Activated B cell treated with CpG ODN at 0.5 μM for 24 hours (primary cell): ENCODE results near the gene SPATA24. TPM values are rescaled to one million over a fixed set of nuclear protein-coding genes. Genes with fewer than 3 reads are reported as not detected.
"Not testable (repeated sequence)": the region's sequence is repeated elsewhere in the genome, so short reads cannot be mapped to it uniquely, and the experiment has no call there.

ENCODE experiments used
- ATAC-seq: fragments of 200-7000 bp; cut with Tn5 transposase; one replicate; pipeline ENCODE4 v1.10.0; 2021; ENCODE audit warnings: low read depth, mild to moderate bottlenecking, moderate library complexity
- CTCF ChIA-PET: fragments of 350-600 bp; sonication (Branson Sonifier 250); formaldehyde crosslinking; loops from one replicate; lab custom pipeline; 2021; ENCODE audit warnings: antibody characterized with exemption; lab: Charles Lee
- POLR2A ChIA-PET: fragments of 350-600 bp; sonication (Branson Sonifier 250); formaldehyde crosslinking; loops from one replicate; lab custom pipeline; 2021; ENCODE audit warnings: antibody characterized with exemption; lab: Charles Lee
- DNase-seq: peaks from one replicate; pipeline ENCODE4 v3.0.0; 2022
- H3K27ac Mint-ChIP-seq: one replicate; pipeline ENCODE4 v1.8.0; 2020; ENCODE audit warnings: mixed read lengths
- H3K27me3 Mint-ChIP-seq: one replicate; pipeline ENCODE4 v1.8.0; 2021; ENCODE audit warnings: mixed read lengths
- H3K36me3 Mint-ChIP-seq: one replicate; pipeline ENCODE4 v1.8.0; 2021; ENCODE audit warnings: low read depth, mixed read lengths
- H3K4me1 Mint-ChIP-seq: one replicate; pipeline ENCODE4 v1.8.0; 2021; ENCODE audit warnings: mixed read lengths
- H3K4me3 Mint-ChIP-seq: one replicate; pipeline ENCODE4 v1.8.0; 2020; ENCODE audit warnings: mild to moderate bottlenecking, mixed read lengths
- H3K9me3 Mint-ChIP-seq: one replicate; pipeline ENCODE4 v1.8.0; 2020; ENCODE audit warnings: mixed read lengths
- intact Hi-C: fragments of 100-400 bp; cut with micrococcal nuclease; formaldehyde crosslinking; loops from one replicate; pipeline ENCODE4 v1.15.1; 2024
- total RNA-seq: library from RNA; stranded (reverse); gene quantifications from 2 replicates; pipeline ENCODE4 v1.2.3, GENCODE V29; 2022
- TF ChIP-seq, protein P1 (sequence below): fragments of 200-600 bp; IDR thresholded peaks from one replicate; pipeline ENCODE4 v1.8.0; 2022; ENCODE audit warnings: antibody characterized with exemption, mild to moderate bottlenecking

SPATA24 gene
- total RNA-seq, 1 donor from 2014 or later: 6.4 TPM

DNA sequence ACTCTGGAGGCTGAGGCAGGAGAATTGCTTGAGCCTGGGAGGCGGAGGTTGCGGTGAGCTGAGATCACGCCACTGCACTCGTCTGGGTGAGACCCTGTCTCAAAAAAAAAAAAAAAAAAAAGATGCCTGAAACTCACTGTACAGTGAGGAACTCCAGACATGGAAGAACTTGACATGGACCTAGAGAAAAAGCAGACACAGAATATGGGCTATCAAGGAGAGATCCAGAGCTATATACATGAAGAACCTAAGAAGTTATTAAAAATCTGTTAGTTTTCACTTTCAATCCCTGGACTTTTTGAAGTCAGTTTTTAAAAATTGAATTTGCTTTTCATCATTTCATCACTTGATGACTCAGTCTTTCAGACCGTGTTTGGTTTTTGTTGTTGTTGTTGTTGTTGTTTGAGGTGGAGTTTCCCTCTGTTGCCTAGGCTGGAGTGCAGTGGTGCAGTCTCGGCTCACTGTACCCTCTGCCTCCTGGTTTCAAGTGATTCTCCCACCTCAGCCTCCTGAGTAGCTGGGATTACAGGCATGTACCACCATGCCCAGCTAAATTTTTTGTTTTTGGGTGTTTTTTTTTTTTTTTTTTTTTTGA lies 42.0 kb downstream of the SPATA24 start:
- peaks cover 54% of the 10 kb centered on the region for H3K36me3 Mint-ChIP-seq
- H3K27ac Mint-ChIP-seq: no peak overlapping the region
- H3K27me3 Mint-ChIP-seq: no peaks in the 10 kb centered on the region
- intact Hi-C loops: no loop called here
- POLR2A ChIA-PET: interaction anchor here (0.6 to 0.7 kb wide), 3 partner anchors 26 to 88 kb away, joined by 7 to 8 read pairs (median 7); partner anchors contain the start of gene SPATA24
- CTCF ChIA-PET: no interaction called here
- TF ChIP-seq, protein P1, sequence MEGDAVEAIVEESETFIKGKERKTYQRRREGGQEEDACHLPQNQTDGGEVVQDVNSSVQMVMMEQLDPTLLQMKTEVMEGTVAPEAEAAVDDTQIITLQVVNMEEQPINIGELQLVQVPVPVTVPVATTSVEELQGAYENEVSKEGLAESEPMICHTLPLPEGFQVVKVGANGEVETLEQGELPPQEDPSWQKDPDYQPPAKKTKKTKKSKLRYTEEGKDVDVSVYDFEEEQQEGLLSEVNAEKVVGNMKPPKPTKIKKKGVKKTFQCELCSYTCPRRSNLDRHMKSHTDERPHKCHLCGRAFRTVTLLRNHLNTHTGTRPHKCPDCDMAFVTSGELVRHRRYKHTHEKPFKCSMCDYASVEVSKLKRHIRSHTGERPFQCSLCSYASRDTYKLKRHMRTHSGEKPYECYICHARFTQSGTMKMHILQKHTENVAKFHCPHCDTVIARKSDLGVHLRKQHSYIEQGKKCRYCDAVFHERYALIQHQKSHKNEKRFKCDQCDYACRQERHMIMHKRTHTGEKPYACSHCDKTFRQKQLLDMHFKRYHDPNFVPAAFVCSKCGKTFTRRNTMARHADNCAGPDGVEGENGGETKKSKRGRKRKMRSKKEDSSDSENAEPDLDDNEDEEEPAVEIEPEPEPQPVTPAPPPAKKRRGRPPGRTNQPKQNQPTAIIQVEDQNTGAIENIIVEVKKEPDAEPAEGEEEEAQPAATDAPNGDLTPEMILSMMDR: no peak
- no peak for DNase-seq
- no peaks in the 10 kb centered on the region for H3K9me3 Mint-ChIP-seq
- no peak overlapping the region for H3K4me3 Mint-ChIP-seq
- peaks cover 10% of the 10 kb centered on the region for H3K4me1 Mint-ChIP-seq
- no peak for ATAC-seq

DNA sequence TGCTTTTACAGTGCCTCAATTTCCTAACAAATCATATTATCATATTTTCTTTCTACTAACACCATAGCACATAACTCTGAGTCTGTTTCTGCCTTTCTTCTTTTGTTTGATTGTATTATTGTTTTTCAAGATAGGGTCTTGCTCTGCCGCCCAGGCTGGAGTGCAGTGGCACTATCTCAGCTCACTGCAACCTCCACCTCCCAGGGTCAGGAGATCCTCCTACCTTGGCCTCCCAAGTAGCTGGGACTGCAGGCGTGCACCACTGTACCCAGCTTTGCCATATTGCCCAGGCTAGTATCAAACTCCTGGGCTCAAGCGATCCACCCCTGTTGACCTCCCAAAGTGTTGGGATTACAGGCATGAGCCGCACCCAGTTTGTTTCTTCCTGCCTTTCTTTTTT lies 43.5 kb downstream of the SPATA24 start:
- H3K9me3 Mint-ChIP-seq: no peaks in the 10 kb centered on the region
- H3K36me3 Mint-ChIP-seq: peaks cover 44% of the 10 kb centered on the region
- CTCF ChIA-PET: no interaction called here
- no peak overlapping the region for H3K4me3 Mint-ChIP-seq
- DNase-seq (no peak), ATAC-seq (no peak)
- TF ChIP-seq, protein P1: no peak
- POLR2A ChIA-PET: interaction anchor here (0.6 to 0.7 kb wide), 2 partner anchors 83 to 1648 kb away, joined by 4 to 6 read pairs; no protein-coding TSS in a partner anchor
- intact Hi-C loops: no loop called here
- no peaks in the 10 kb centered on the region for H3K27me3 Mint-ChIP-seq
- H3K4me1 Mint-ChIP-seq: peaks cover 14% of the 10 kb centered on the region
- no peak overlapping the region for H3K27ac Mint-ChIP-seq

DNA sequence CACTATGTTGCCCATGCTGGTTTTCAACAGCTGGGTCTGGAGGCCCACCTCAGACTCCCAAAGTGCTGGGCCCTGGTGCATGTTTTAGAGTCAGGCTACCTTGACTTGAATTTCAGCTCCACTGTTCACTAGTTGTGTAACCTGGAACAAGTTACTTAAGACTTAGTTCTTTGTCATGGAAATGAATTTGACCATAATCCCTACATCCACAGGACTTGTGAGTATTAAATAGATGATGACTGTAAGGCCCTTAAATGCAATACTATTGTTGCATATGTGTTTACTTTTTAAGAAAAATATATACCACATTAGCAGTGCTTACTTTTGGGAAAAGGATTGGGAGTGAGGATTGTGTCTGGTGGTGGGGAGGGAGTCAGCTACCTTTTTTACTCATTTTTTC lies 45.8 kb downstream of the SPATA24 start:
- DNase-seq (no peak), ATAC-seq (no peak)
- no peaks in the 10 kb centered on the region for H3K9me3 Mint-ChIP-seq
- H3K4me3 Mint-ChIP-seq: no peak overlapping the region
- no peak overlapping the region for H3K27ac Mint-ChIP-seq
- H3K27me3 Mint-ChIP-seq: no peaks in the 10 kb centered on the region
- intact Hi-C loops: no loop called here
- CTCF ChIA-PET: interaction anchor here (0.9 kb wide), 1 partner anchor 14 kb away, joined by 3 read pairs; no protein-coding TSS in a partner anchor
- H3K4me1 Mint-ChIP-seq: peaks cover 22% of the 10 kb centered on the region
- POLR2A ChIA-PET: interaction anchor here (1.4 kb wide), 1 partner anchor 16 kb away, joined by 3 read pairs; no protein-coding TSS in a partner anchor
- H3K36me3 Mint-ChIP-seq: peaks cover 39% of the 10 kb centered on the region
- TF ChIP-seq, protein P1: no peak

DNA sequence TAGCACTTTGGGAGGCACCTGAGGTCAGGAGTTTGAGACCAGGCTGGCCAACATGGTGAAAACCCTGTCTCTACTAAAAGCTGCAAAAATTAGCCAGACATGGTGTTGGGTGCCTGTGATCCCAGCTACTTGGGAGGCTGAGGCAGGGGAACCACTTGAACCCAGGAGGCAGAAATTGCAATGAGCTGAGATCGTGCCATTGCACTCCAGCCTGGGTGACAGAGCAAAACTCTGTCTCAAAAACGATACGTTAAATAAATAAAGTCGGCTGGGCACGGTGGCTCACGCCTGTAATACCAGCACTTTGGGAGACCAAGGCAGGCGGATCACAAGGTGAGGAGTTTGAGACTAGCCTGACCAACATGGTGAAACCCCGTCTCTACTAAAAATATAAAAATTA lies 48.0 kb downstream of the SPATA24 start:
- CTCF ChIA-PET, H3K27me3 Mint-ChIP-seq, POLR2A ChIA-PET, H3K9me3 Mint-ChIP-seq, intact Hi-C loops, H3K4me3 Mint-ChIP-seq, H3K27ac Mint-ChIP-seq, ATAC-seq, DNase-seq: not testable (repeated sequence)
- peaks cover 28% of the 10 kb centered on the region for H3K4me1 Mint-ChIP-seq
- peaks cover 46% of the 10 kb centered on the region for H3K36me3 Mint-ChIP-seq

DNA sequence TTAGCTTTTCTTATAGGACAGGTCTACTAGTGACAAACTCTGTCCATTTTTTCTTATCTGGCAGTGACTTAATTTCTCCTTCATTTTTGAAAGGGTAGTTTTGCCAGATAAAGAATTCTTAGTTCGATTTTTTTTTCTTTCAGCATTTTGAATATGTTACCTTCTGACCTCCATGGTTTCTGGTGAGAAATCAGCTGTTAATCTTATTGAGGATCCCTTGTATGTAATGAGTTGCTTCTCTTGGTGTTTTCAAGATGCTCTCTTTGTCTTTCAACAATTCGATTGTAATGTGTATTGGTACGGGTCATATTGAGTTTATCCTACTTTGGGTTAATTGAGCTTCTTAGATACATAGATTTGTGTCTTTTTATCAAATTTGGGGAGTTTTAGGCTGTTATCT lies 49.7 kb downstream of the SPATA24 start:
- intact Hi-C loops: no loop called here
- DNase-seq (no peak), ATAC-seq (no peak)
- Mint-ChIP-seq H3K36me3 (peaks cover 43% of the 10 kb centered on the region), H3K27ac (no peak overlapping the region), H3K4me1 (peaks cover 32% of the 10 kb centered on the region), H3K4me3 (no peak overlapping the region), H3K9me3 (no peaks in the 10 kb centered on the region), H3K27me3 (no peaks in the 10 kb centered on the region)
- TF ChIP-seq, protein P1: no peak
- ChIA-PET CTCF (interaction anchor here (1.5 kb wide), 1 partner anchor 10 kb away, joined by 3 read pairs; no protein-coding TSS in a partner anchor), POLR2A (interaction anchor here (0.6 to 1.1 kb wide), 2 partner anchors 12 to 81 kb away, joined by 3 to 10 read pairs; partner anchors contain the start of gene PAIP2)

DNA sequence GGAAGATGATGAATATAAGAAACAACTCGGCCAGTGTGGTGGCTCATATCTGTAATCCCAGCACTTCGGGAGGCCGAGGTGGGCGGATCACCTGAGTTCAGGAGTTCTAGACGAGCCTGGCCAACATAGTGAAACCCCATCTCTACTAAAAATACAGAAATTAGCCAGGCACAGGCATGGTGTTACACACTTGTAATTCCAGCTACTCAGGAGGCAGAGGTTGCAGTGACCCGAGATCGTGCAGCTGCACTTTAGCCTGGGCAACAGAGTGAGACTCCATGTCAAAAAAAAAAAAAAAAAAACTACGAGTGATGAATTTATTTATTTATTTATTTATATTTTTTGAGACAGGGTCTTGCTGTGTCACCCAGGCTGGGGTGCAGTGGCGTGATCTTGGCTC lies 56.0 kb downstream of the SPATA24 start:
- H3K4me1 Mint-ChIP-seq: peaks cover 58% of the 10 kb centered on the region
- H3K4me3 Mint-ChIP-seq, DNase-seq, H3K9me3 Mint-ChIP-seq, H3K27ac Mint-ChIP-seq, H3K27me3 Mint-ChIP-seq, intact Hi-C loops, ATAC-seq: not testable (repeated sequence)
- POLR2A ChIA-PET: interaction anchor here (0.6 to 1.9 kb wide), 5 partner anchors 18 to 74 kb away, joined by 4 to 9 read pairs (median 4); no protein-coding TSS in a partner anchor
- peaks cover 38% of the 10 kb centered on the region for H3K36me3 Mint-ChIP-seq
- CTCF ChIA-PET: interaction anchor here (0.6 kb wide), 1 partner anchor 574 kb away, joined by 3 read pairs; no protein-coding TSS in a partner anchor
